Occipital lobe (tissue), 2 donors: ENCODE data around the gene KRTAP22-2. TPM values are rescaled to one million over a fixed set of nuclear protein-coding genes. Genes with fewer than 3 reads are reported as not detected.

Source experiments
- DNase-seq: peaks from one replicate; lab custom pipeline; 2025; lab: John Stamatoyannopoulos, UW
- total RNA-seq: library from RNA; depleted of rRNA; stranded (reverse); fragments of >200 nt; gene quantifications from one replicate; pipeline ENCODE4 v1.2.3, GENCODE V29; 2014

The KRTAP22-2 gene
- total RNA-seq, result not detected

GRCh38 chr21:30590297-30590696 lies at the start of gene KRTAP22-2:
Gene KRTAP22-2 (minus strand): TSS chr21:30590397.
- no peak for DNase-seq

- DNase-seq, result no peak
Measured at GRCh38 chr21:30638686-30639085, 48.5 kb upstream of the KRTAP22-2 start.

- no peak for DNase-seq
Measured at GRCh38 chr21:30634906-30635305, 44.7 kb upstream of the KRTAP22-2 start, which contains the start of gene KRTAP20-2. Gene KRTAP20-2 (plus strand): TSS chr21:30635206. CDS start chr21:30635264, 58 bp downstream.

GRCh38 chr21:30629200-30629599 lies 39.0 kb upstream of the KRTAP22-2 start:
- no peak for DNase-seq

- DNase-seq, result no peak
Measured at GRCh38 chr21:30628109-30628508, 37.9 kb upstream of the KRTAP22-2 start.

- DNase-seq, result no peak
Measured at GRCh38 chr21:30625449-30626165, 35.4 kb upstream of the KRTAP22-2 start.

GRCh38 chr21:30623362-30623761 lies 33.2 kb upstream of the KRTAP22-2 start:
- DNase-seq, result no peak

- DNase-seq, result no peak
Measured at GRCh38 chr21:30620522-30620921, 30.3 kb upstream of the KRTAP22-2 start, which contains the start of gene KRTAP20-4. Gene KRTAP20-4 (plus strand): TSS chr21:30620627.

GRCh38 chr21:30620080-30620479 lies 29.9 kb upstream of the KRTAP22-2 start:
- no peak for DNase-seq

GRCh38 chr21:30616125-30616524 lies 25.9 kb upstream of the KRTAP22-2 start, which contains the start of gene KRTAP20-1:
Gene KRTAP20-1 (plus strand): TSS chr21:30616425. CDS start chr21:30616455, 30 bp downstream.
- no peak for DNase-seq

- no peak for DNase-seq
Measured at GRCh38 chr21:30615199-30615598, 25.0 kb upstream of the KRTAP22-2 start.

GRCh38 chr21:30613836-30614235 lies 23.6 kb upstream of the KRTAP22-2 start, which contains the start of gene KRTAP6-1:
Gene KRTAP6-1 (minus strand): TSS chr21:30613930. CDS start chr21:30613904, 26 bp downstream.
- no peak for DNase-seq

GRCh38 chr21:30612132-30612531 lies 21.9 kb upstream of the KRTAP22-2 start:
- DNase-seq, result no peak

GRCh38 chr21:30605968-30606367 lies 15.8 kb upstream of the KRTAP22-2 start:
- DNase-seq, result no peak

GRCh38 chr21:30600787-30601186 lies 10.6 kb upstream of the KRTAP22-2 start, which contains the start of gene KRTAP22-1:
Gene KRTAP22-1 (plus strand): TSS chr21:30601087.
- no peak for DNase-seq

- no peak for DNase-seq
Measured at GRCh38 chr21:30598802-30599201, 8.6 kb upstream of the KRTAP22-2 start, which contains the start of gene KRTAP6-2. Gene KRTAP6-2 (minus strand): TSS chr21:30598902. CDS start chr21:30598874, 28 bp downstream.

- DNase-seq, result no peak
Measured at GRCh38 chr21:30592140-30592539, 1.9 kb upstream of the KRTAP22-2 start, which contains the start of gene KRTAP6-3. Gene KRTAP6-3 (plus strand): TSS chr21:30592440. CDS start chr21:30592446, 6 bp downstream.

GRCh38 chr21:30582870-30583269 lies 7.3 kb downstream of the KRTAP22-2 start:
- no peak for DNase-seq

GRCh38 chr21:30580132-30580531 lies 10.1 kb downstream of the KRTAP22-2 start:
- no peak for DNase-seq

- no peak for DNase-seq
Measured at GRCh38 chr21:30579346-30579745, 10.9 kb downstream of the KRTAP22-2 start.

- DNase-seq, result no peak
Measured at GRCh38 chr21:30577766-30578165, 12.4 kb downstream of the KRTAP22-2 start.

- no peak for DNase-seq
Measured at GRCh38 chr21:30567617-30568016, 22.6 kb downstream of the KRTAP22-2 start.

GRCh38 chr21:30563630-30564029 lies 26.6 kb downstream of the KRTAP22-2 start:
- no peak for DNase-seq
